Measurements from ENCODE around the gene HLA-DMB. TPM values are rescaled to one million over a fixed set of nuclear protein-coding genes. Genes with fewer than 3 reads are reported as not detected.

Gene HLA-DMB
- total and polyA plus RNA-seq, 4 donors = 2.8 to 13.1 (median 7.7) TPM

DNA sequence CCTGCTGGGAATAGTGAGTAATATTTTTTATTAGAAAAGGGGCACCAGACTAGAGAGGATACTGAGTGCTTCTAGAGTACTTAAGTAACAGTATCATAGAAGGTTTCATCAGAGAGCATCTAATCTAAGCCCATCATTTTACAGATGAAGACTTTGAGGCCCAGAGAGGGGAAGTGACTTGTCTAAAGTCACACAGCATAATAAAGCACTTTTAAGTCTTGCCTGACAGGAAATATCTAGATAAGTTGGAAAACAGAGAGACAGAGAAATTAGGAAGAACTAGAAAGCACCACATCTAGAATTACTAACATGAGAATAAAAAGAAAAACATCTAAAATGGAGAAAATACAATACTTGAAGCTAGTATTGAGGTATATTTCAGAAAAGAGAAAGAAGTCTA, 6.1 kb upstream of the HLA-DMB start:
- H3K27ac ChIP-seq (ENCODE audit: low read depth in 1 of 2, low read length in 2 of 2) = no peak overlapping the region
- no peaks in the 10 kb centered on the region for H3K36me3 ChIP-seq (ENCODE audit: control insufficient read depth in 4 of 4, insufficient read depth in 3 of 4, low read depth in 1 of 4, low read length in 3 of 4)
- no peak overlapping the region for H3K9ac ChIP-seq (ENCODE audit: low read depth in 1 of 2, low read length in 2 of 2)
- no peak overlapping the region for H3K4me3 ChIP-seq (ENCODE audit: low read depth in 1 of 3, low read length in 3 of 3)
- no peaks in the 10 kb centered on the region for H3K9me3 ChIP-seq (ENCODE audit: control insufficient read depth in 4 of 4, low read length in 3 of 4)
- no peaks in the 10 kb centered on the region for H3K4me1 ChIP-seq (ENCODE audit: control insufficient read depth in 4 of 4, insufficient read depth in 4 of 4, low read length in 3 of 4)
- no peak for DNase-seq (ENCODE audit: low spot score)
- TF ChIP-seq TAF1 (conservative IDR thresholded peaks at IDR 0.05) = no peak
- no peak for TF ChIP-seq FOXA1 (IDR thresholded peaks at IDR 0.05)
- TF ChIP-seq GABPA (IDR thresholded peaks at IDR 0.05 in 1 of 2, conservative IDR thresholded peaks at IDR 0.05 in 1 of 2) = no peak
- no peak for TF ChIP-seq YY1 (IDR thresholded peaks at IDR 0.05)
- TF ChIP-seq, protein P1, sequence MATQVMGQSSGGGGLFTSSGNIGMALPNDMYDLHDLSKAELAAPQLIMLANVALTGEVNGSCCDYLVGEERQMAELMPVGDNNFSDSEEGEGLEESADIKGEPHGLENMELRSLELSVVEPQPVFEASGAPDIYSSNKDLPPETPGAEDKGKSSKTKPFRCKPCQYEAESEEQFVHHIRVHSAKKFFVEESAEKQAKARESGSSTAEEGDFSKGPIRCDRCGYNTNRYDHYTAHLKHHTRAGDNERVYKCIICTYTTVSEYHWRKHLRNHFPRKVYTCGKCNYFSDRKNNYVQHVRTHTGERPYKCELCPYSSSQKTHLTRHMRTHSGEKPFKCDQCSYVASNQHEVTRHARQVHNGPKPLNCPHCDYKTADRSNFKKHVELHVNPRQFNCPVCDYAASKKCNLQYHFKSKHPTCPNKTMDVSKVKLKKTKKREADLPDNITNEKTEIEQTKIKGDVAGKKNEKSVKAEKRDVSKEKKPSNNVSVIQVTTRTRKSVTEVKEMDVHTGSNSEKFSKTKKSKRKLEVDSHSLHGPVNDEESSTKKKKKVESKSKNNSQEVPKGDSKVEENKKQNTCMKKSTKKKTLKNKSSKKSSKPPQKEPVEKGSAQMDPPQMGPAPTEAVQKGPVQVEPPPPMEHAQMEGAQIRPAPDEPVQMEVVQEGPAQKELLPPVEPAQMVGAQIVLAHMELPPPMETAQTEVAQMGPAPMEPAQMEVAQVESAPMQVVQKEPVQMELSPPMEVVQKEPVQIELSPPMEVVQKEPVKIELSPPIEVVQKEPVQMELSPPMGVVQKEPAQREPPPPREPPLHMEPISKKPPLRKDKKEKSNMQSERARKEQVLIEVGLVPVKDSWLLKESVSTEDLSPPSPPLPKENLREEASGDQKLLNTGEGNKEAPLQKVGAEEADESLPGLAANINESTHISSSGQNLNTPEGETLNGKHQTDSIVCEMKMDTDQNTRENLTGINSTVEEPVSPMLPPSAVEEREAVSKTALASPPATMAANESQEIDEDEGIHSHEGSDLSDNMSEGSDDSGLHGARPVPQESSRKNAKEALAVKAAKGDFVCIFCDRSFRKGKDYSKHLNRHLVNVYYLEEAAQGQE (IDR thresholded peaks at IDR 0.05) = no peak
- no peak for TF ChIP-seq NR2F2 (IDR thresholded peaks at IDR 0.05)
- TF ChIP-seq, protein P2, sequence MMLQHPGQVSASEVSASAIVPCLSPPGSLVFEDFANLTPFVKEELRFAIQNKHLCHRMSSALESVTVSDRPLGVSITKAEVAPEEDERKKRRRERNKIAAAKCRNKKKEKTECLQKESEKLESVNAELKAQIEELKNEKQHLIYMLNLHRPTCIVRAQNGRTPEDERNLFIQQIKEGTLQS (IDR thresholded peaks at IDR 0.05) = no peak
- no peaks in the 10 kb centered on the region for H3K27me3 ChIP-seq (ENCODE audit: control insufficient read depth in 4 of 4, insufficient read depth in 4 of 4, low read length in 3 of 4)

DNA sequence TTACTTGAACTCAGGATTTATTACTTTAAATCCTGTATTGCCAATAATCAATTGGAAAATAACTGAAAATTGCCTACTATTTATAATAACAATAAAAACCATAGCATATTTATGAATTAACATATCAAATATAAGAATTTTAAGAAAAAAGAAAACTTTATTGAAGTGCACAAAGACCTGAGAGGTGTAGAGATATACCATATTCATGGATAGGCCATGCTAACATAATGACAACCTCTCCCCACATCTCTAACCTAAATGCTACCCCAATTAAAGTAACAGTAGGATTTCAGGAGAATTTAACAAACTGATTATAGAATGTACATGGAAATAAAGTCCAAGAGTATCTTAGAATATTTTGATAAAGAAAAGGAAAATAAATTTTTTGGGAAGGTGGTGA, 5.1 kb upstream of the HLA-DMB start:
- TF ChIP-seq NR2F2 (IDR thresholded peaks at IDR 0.05) (no peak), EGR1 (IDR thresholded peaks at IDR 0.05; ENCODE audit: low read depth in 2 of 2) (no peak), HNF4A (conservative IDR thresholded peaks at IDR 0.05) (no peak)
- Histone ChIP-seq H3K27ac (ENCODE audit: low read depth in 1 of 2, low read length in 2 of 2) (no peak overlapping the region), H3K36me3 (ENCODE audit: control insufficient read depth in 4 of 4, insufficient read depth in 3 of 4, low read depth in 1 of 4, low read length in 3 of 4) (no peaks in the 10 kb centered on the region), H3K4me1 (ENCODE audit: control insufficient read depth in 4 of 4, insufficient read depth in 4 of 4, low read length in 3 of 4) (peaks cover 0 to 4% (median 0%) of the 10 kb centered on the region in 4 donors), H3K9ac (ENCODE audit: low read depth in 1 of 2, low read length in 2 of 2) (no peak overlapping the region), H3K27me3 (ENCODE audit: control insufficient read depth in 4 of 4, insufficient read depth in 4 of 4, low read length in 3 of 4) (no peaks in the 10 kb centered on the region), H3K9me3 (ENCODE audit: control insufficient read depth in 4 of 4, low read length in 3 of 4) (no peaks in the 10 kb centered on the region), H3K4me3 (ENCODE audit: low read depth in 1 of 3, low read length in 3 of 3) (no peak overlapping the region)
- no peak for DNase-seq (ENCODE audit: low spot score)

DNA sequence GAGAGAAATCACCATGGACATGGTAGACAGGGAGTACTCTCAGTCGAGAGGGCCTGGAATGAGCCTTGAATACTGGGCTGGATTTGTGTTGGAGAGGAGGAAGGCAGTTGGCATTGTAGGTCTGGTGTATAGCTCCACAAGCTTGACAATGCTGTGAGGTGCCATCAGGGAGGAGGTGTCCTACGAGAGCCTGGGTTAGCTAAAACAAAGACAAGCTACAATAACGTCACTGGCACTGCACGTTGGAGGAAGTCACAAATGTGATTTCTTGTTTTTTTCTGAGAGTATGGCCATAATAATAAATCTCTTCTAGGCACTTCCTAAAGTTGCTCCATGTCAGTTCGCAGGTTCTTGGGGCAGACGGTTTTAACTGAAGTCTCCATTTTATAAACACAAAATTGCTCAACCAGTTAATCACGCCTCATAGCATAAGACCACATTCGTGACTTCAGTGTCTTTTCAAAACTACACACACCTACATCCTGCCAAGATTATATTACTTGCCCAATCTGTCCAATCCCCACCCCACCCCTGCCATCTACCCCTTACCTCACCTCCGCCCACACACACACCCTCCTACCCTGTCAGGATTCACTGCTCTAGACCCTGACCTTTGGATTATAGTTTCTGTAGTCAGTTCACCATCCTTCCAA, 4.4 kb upstream of the HLA-DMB start:
- no peak overlapping the region for H3K4me3 ChIP-seq (ENCODE audit: low read depth in 1 of 3, low read length in 3 of 3)
- H3K36me3 ChIP-seq (ENCODE audit: control insufficient read depth in 4 of 4, insufficient read depth in 3 of 4, low read depth in 1 of 4, low read length in 3 of 4) = no peaks in the 10 kb centered on the region
- H3K4me1 ChIP-seq (ENCODE audit: control insufficient read depth in 4 of 4, insufficient read depth in 4 of 4, low read length in 3 of 4) = peaks cover 0 to 8% (median 4%) of the 10 kb centered on the region in 4 donors
- TF ChIP-seq EGR1 (IDR thresholded peaks at IDR 0.05; ENCODE audit: low read depth in 2 of 2) (no peak), GABPA (IDR thresholded peaks at IDR 0.05 in 1 of 2, conservative IDR thresholded peaks at IDR 0.05 in 1 of 2) (no peak), RAD21 (IDR thresholded peaks at IDR 0.05) (no peak), JUND (IDR thresholded peaks at IDR 0.05) (no peak), HNF4A (conservative IDR thresholded peaks at IDR 0.05) (peak in 1 of 2 donors; percentile 12), YY1 (IDR thresholded peaks at IDR 0.05) (peak; percentile 31), FOXA2 (IDR thresholded peaks at IDR 0.05) (no peak), FOXA1 (IDR thresholded peaks at IDR 0.05) (no peak)
- H3K9ac ChIP-seq (ENCODE audit: low read depth in 1 of 2, low read length in 2 of 2) = no peak overlapping the region
- H3K9me3 ChIP-seq (ENCODE audit: control insufficient read depth in 4 of 4, low read length in 3 of 4) = no peaks in the 10 kb centered on the region
- no peak for DNase-seq (ENCODE audit: low spot score)
- WGBS = 71% methylated on average over 9 of the region's 9 CpGs
- H3K27ac ChIP-seq (ENCODE audit: low read depth in 1 of 2, low read length in 2 of 2) = peak overlapping the region in 1 of 2 donors; percentile 32
- no peaks in the 10 kb centered on the region for H3K27me3 ChIP-seq (ENCODE audit: control insufficient read depth in 4 of 4, insufficient read depth in 4 of 4, low read length in 3 of 4)

All from liver (tissue), 9 donors.